CD4-positive, alpha-beta T cell treated with Interferon gamma for 1 hour (primary cell): ENCODE measurements around the gene UBXN6.

Experiments
- DNase-seq: peaks from one replicate; pipeline ENCODE4 v3.0.0-alpha.2; 2020

UBXN6 gene

DNA sequence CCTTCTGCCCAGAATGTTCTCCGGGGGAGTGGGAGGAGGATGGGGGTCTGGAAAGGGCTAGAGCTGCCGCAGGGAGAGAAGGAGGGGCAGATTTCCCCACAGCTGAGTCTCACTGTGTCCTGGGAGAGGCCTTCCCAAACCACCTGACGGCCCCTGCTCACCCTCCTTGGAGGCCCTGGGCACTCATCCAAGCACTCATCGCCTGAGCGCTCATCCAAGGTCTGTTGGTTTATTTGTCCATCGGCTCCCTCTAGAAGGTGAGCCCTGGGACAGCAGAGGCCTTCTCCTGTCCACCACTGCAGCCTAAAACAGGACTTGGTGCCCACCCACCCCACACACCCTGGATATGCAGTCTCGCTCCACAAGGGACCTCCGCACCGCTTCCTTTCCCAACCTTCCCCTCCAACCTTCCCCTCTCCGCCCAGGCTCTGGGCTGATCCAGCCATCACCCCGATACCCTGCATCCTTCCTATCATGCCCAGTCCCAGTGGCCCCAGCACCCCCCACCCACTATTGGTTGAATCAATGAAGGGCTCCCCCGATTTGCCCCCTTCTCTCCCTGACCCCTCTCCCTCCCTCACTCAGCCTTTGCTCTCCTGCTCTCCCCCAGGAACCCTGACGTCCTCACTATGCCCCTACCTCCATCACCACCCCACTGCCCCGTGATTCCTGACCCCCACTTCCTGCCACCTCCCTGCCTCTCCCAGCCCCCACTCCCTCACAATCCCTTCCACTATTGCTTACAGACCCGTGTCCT lies 1.7 kb downstream of the UBXN6 start:
- DNase-seq: no peak

DNA sequence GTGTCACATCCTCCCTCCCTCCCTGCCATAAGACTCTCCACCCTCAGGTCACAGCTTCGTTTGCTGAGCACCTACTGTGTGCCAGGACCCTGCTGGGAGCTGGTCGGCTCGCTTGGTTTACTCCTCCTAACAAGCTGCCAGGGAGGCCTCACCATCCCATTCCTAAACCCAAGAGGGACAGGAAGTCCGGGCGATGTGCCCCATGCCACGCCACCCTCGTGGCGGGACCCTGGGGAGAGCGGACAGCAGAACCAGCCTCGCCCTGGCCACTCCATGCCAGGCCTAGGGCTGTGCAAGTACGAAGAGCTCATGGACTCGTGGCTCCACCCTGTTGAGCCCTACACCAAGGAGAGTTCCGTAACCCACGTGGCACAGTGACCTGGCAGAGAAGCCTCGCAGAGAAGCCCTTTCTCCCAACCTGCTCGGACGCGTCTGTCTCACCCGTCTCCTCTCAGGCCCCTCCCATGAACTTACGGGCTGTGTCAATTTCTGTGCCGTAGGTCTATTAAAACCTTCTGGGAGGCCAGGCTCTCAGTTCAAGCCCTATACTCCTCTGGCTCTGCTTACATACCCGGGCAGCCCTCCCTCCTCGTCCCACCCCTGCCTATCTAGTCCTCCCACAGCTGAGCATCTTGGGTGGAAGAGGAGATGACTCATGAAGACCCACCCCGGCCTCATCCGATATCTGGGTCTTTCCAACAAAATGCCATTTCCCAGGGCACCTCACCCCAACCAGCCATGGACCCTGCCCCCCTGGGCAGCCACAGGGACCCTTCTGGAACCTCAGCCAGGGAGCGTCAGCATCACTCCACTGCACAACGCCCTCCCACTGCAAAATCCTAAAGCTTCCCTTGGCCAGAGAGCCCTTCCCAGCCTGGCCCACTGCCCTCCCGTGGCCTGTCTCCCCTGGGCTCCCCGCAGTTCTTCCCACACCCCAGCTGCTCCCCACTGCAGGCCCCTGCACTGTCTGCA lies 2.6 kb downstream of the UBXN6 start:
- DNase-seq: no peak

DNA sequence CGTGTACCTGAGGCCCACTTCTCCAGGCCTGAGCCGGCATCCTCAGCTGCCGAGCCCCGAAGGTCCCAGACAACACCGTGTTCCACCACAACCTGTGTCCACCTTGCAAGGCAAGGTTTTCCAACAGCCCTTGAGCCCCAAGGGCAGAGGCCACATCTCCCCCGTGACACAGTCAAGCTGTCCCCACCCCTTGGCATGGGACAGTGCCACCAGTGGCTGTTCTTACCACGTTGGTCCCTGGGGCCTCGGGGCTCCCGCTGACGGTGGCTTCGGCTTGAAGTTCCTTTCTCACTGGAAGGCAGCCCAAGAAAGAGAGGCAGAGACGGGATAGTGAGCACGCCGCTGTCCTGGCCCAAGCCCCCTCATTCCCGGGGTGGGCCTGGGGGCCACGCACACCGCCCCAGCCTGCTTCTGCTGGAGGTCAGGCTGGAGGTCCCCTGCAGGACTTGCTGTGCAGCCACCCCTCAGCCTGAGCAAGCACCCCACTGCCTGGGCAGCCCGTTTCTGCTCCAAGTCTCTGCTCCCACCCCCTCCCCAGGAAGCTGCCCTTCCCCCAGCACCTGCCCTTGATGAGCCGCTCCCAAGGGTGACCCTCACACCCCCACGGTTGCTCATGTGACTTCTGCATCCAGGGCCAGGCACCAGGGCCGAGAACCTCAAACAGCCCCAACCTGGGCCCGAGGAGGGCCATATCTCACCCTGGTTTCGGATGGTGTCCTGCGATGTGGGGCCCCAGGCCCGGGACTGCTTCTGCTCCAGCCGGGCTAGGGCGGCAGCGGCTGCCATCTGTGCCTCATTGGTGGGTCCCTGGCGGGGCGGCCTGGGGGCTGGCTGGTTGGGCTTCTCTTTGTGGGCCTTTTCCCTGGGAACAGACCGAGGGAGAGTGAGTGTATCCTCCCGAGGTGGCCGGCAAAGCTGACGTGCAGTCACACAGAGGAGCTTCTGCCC lies 4.1 kb downstream of the UBXN6 start:
- no peak for DNase-seq

DNA sequence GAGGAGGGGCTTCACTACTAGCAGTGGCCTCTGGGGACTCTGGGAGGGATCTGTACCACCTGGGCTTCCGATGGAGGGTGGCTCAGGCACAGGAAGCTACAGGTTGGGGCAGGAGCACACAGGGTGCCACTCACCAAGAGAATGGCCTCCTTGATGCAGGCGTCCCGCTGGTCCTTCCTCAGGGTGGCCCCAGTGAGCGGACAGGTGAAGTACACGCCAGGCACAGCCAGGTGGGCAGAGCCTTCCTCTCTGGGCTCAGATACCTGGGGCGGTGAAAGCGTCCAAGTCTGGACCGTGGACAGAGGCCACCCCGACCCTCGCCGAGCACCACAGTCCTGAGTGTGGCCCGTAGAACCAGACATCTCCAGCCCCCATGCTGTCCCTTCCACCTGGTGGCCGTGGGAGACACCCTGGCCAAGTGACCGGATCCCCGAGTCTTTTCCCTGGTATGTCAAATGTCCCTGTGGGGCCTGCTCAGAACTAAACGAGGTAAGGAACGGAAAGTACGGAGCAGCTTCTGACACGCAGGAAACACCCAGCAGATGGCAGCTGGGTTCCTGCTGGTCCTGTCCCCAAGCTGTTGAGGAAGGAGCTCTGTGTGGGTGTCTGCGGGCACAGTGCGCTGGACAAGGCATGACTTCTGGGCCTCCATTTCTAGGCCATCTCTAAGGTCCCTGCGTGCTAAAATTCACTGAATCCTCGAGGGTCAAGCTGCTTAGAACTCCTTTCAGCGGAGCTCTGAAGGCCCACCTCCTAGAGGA lies 5.2 kb downstream of the UBXN6 start:
- DNase-seq: no peak

DNA sequence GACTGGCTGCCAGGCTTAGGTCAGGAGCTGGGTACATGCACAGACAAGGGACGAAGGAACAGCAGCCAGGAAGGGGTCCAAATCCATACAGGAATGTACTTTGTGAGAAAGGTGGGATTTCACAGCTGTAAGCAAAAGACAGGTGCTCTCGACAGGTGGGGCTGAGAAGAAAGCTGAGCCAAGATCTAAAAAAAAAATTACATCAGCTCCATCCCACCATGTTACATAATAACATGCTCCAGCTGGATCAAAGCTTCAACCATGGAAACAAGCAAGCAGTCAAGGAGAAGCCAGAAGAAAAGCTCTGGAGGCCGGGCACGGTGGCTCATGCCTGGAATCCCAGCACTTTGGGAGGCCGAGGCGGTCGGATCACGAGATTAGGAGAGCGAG lies 8.0 kb downstream of the UBXN6 start:
- DNase-seq: no peak

DNA sequence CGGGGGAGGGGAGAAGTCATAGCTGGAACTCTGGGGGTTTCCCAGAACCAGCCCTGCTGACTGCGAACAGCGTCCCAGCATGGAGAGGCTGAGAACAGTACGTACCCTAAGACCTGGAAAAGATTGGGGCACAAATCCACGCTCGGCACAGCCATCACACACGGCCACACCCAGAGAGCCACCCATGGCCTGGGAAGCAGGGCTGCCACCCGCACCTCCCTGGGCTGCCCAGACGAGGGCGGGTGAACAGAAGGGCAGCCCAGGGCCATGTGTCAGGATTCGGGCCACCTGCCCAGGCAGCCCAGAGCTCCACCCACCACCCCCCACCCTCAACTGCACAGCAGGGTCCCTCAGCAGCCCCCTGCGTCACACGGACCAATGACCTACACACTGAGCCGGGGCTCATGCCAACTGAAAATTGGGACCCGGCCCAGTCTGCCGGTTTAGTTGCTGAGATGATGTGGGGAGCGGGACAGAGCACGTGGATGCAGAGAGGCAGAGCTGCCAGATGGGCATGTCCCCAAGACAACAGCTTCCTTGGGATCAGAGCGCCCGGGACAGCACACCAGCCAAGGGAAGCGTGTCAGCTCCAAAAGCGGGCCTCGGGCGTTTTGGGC lies 8.5 kb downstream of the UBXN6 start:
- DNase-seq: no peak

DNA sequence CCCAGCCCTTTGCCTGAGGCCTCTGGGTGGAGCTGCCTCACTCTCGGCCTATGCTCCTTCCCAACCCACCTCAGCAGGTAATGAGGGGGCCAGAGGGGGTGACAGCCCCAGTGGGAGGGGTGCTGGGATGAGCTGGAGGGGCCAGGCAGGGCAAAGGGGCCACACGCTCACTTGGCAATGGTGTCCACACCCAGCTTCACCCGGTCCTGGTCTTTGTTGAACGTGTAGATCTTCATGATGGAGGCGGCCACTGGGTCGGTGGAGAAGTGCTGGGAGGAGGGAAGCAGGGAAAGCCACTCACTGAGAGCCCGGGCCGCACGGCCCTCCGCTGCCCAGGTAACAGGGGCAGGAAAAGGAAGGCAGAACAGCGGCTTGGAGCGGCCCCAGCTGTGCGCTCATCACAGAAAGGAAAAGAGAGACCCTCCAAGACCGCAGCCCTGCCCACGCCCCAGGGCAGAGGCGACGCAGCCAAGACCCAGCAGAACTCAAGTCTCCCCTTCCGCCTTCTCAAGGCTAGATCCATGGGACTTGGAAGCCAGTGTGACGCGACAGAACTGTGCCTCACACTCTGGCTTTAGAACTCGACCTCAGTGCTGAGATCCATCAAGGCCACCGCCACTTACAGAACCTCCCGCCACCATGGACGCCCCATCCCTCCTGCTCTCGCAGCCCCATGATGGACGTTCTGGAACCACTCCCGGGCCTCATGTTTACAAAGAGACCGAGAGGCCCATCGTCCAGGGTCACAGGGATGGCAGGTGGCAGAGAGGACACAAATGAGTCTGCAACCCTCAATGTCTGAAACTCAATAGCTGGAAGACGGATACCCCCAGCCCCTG lies 9.2 kb downstream of the UBXN6 start:
- DNase-seq: no peak

DNA sequence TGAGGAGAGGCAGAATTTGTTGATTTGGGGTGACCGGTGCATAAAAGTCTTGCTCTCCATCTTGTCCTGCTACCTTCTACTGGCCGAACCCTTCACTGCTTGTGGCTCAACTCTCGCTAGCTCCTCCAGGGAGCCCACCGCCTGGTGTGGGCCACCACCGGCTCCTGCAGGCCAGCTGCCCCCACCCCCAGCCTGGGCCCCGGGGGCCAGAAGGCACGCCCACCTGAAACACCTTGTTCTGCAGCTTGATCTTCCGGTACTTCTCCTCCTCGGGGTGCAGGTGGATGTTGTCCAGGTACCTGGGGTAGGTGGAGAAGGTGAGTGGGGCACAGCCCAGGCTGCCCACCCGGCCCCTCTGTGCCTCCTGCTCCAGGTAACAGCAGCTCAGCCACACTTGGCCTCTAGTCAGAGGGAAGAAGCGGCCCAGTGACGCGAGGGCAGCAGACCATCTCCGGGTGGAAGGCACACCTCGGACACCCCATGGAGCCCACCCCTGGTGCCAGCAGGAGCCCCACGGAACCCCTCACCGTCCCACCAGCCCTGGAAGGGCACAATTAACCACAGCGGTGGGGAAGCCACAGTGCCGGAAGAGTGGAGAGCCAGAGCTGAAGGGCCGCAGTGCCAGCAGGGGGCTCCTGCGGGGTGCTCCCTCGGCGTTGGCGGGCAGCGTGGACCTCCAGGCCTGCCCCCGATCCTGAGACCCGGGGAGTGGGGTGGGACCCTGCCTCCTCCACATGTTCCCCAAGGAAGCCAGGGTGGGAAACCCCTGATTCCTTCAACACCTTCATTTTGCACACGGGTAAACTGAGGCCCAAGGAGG lies 10.1 kb downstream of the UBXN6 start:
- no peak for DNase-seq

DNA sequence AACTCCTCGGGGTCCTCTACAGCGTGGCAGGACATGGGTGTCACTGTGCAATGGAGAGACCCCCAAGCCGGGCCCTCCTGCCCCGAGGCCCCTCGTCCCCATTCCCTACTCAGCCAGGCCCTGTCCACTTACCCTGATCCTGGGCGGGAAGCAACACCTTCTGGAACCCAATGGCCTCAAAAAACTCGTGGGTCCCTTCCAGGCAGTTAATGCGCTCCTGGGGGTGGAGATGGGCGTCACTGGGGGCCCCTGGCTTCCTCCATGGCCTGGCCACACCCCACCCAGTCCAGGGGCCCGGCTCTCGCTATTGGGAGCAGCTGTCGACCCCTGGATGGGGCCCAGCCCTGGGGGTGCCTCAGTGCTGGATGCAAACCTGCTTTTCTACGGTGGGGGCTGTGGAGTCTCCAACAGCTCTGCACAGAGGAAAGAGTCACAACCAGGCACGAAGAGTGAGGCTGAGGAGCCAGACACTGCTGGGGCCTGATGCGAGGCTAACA lies 10.8 kb downstream of the UBXN6 start:
- DNase-seq: no peak

DNA sequence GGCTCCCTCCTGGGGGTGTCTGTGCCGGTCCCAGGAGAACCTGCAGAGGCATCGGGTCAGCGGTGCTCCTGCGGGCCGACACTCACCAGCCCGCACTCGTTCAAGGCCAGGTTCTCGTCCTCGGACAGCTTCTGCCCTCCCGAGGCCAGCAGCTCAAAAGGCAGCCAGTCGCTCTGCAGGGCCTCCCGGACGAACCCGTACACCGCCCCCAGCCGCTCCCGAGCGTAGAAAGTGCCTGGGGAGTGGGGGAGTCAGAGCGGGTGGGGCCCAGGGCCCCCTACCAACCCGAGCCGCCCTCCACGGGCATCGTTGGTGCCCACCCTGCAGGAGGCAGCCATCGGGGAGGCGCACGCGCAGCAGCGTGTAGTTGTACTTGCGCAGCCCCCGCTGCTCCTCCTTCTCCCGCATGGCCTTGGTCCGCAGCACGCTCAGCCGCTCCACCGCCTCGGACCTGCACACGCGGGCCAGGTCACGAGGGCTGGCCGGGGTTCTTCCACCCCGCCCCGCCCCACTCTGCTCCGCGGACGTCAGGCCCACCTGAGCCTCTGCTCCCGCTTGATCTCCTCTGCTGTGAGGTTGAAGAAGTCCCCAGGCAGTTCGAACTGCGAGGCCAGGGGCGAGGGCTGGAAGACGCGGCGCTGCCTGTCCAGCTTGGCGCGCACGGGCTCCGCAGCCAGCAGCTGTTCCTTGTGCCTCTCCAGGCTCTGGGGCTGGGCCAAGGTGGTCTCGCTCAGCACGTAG lies 11.5 kb downstream of the UBXN6 start:
- no peak for DNase-seq

DNA sequence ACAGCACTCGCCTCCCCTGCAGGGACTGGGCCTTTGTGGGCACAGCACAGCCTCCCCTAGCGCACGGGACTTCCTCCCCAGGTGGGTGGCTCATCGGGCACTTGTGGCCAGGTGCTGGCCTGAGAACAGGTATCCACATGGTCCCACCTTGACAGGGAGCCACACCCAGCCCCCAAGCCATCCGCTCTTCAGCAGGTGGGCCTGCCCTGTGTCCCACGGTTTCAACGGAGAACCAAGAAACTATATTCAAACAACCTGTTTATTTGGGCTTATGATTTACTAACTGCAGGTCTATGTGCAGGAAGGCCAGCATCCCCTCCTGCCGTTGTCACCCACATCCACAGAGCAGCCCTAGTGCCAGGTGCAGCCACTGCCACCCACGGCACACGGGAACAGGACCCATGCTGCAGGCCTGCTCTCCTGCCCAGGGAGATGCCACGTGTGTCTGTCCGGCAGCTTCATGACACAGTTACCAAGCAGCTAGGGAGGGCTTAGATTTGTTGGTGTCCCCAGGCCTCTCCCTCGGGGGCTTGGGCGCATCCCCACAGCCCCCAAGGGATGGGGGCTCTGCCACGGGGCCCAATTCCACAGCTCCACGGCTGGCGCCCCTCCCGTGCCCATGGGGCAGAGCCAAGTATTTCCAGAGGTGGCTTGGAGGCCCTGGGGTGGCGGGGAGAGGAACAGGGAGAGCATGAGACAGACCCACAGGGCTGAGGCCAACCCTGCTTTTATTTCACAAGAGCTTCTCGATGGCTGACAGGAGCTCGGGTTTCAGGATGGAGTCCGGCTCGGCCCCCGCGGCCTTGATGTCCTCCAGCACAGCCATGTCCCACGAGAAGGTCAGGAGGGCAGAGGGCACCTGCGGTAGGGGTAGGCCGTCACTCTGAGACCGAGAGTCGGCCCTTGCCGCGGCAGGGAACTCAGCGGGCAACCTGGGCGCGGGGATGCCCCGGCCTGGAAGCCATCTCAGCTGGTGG lies 12.5 kb downstream of the UBXN6 start:
- DNase-seq: no peak

DNA sequence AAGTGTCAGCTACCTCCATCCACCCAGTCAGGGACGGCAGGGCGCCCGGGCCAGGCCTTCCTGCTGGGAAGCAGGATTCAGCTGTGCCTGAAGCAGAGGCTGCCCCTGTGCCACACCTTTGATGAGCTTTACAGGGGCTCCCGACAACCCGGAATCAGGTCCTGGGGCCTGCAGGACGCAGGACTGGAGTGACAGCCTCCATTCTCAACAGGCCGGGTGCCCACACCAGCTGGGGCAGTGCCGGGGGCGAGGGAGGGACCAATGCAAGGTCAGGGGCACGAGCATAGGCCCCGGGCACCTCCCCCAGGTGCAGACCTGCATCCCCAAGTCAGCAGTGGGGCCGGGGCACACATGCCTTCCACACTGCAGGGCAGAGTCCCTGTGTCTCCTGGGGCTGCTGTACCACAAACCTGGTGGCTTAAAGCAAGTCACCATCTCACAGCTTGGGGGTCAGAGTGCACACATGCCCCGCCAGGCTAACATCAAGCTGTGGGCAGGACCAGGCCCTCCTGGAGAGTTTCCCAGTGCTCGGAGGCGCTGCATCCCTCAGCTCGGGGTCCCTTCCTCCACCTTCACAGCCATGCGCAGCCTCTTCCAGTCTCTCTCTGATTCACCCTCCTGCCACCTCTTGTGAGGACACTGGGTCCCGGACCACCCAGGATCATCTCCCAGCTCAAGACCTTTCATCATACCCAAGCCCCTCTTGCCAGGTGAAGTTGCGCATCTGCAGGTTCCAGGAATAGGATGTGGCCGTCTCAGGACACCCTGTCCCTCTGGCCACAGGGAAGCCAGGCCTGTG lies 13.4 kb downstream of the UBXN6 start:
- no peak for DNase-seq

DNA sequence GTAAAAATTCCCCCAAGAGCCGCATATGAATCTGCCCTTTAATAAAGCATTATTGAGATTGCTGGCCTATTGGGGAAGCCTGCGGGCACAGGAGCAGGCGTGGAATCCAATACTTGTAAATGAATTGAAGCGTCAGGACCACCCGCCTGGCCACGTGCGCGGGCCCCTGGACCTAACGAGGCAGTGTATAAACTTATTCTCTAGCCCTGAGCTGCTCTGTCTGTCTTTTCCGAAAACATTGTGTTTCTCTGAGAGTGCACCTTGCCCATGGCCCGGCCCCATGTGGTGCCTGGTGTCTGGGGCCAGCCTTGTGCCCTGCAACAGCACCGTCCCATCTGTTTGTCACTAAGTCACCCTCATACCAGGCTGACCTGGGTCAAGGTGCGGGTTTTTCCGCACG lies 14.4 kb downstream of the UBXN6 start:
- DNase-seq: no peak

DNA sequence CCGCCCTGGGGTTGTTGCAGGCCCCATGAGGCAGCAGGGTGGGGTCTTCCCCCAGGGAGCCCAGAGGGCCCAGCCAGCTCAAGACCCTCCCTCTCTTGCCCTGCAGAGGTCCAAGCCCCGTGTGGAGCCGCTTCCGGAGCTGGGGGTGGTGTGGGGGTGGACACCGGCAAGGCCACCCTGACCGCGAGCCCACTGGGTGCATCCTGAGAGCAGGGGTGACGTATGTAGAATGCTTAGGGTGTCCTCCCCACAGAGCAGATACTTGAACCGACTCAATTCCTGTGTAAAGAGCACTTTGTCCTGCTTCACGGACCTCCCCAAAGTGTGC lies 14.8 kb downstream of the UBXN6 start:
- DNase-seq: no peak

DNA sequence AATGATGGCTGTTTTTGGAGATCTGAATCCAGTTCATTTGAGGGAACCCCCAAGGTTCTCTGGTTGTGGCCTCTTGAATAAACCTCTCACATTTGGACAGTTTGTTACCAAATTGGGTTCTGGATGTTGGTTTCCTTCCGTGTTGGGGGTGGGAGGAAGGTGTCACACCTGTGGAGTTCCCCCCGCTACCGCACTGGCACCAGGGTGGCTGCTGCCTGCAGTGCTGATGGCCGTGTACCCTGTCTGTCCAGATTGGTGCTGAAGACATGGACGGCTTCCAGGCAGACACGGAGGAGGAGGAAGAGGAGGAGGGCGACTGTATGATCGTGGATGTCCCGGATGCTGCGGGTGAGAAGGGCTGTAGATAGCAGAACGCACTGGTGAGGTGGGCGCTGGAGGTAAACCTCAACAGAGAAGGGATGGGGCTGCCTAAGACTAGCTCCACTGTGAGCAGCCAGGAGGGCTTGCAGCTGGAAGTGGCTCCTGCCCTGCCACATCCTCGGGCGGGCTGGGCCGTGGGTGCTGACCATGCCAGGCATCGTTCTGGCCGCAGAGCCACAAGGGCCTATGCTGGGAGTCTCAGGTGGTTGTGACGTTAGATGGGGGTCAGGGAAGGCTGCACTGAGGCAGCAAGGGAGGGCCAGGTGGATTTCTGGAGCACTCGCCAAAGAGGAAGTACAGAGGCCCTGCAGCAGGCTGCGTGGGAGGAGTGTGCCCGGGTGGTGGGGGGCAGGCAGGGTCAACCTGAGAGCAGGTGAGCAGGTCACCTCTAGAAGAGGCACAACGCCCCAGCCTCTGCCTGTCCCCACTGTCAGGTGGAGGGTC lies 15.4 kb downstream of the UBXN6 start:
- no peak for DNase-seq

DNA sequence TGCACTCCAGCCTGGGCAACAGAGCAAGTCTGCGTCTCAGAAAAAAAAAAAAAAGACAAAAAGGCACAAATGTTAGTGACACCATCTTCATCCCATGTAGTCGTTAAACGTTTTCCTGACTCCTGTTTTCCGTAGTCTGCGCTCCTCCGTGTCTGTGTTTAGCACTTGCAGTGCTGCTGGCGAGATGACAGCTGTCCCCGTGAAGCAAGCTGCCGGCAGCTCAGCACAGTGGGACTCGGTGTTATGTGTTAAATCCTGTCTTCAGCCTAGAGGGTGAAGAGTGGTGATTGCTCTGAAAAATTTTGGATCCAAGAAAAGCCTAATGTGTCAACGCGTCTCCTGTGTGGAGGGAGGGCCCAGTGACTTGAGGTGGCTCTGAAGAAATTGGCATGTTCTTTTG lies 18.4 kb downstream of the UBXN6 start:
- no peak for DNase-seq
